ENCODE data around the gene ATP6V1A.

Gene ATP6V1A

DNA sequence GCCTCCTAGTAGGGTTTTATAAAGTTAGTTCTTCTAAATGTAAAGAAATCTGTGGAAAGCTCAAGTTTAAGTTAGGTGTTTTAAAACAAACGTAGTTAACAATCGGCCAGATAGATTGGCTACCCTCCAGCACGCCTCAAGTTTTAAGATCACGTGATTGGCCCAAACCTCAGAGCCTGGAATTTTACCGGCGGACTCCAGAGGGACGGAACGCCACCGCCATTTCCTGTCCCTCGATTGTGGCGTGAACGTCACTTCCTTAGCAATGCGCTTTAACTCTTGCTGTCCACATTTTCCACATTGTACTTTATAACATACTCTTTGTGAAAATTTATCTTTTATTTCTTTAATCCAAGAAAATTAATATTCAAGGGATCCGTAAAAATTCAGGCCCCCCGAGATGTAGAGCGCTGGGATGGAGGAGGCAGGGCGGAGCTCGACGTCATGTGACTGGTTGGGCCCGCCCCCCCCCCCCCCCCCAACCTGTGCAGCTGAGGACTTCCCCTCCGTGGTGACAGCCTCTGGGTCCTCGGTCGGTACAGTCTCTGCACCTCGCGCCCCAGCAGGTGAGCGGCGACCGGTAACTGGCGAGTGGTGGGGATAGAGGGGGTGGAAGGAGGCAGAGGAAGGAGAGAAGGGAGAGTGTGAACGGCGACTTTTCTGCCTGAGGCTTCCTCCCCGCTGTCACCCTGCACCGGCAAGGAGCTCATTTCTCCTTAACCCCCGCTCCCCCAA lies at the start of gene ATP6V1A:
Gene ATP6V1A (plus strand): TSS at position 488 of the 735 bp plus-strand sequence. CDS start 31,719 bp downstream, outside the sequence.
- H3K9ac ChIP-seq (ENCODE audit: low read depth, low read length), result peak within 1 kb of the TSS; percentile 98
- H3K4me1 ChIP-seq (ENCODE audit: control insufficient read depth, insufficient read depth, low read length), result no peaks in the 10 kb centered on the region
- peak within 1 kb of the TSS; percentile 98 for H3K4me3 ChIP-seq (ENCODE audit: low read depth, low read length)

GRCh38 chr3:113697500-113698090 lies 49.2 kb upstream of the ATP6V1A start:
- Histone ChIP-seq H3K4me3 (ENCODE audit: low read depth, low read length) (peak overlapping the region; percentile 98), H3K9ac (ENCODE audit: low read depth, low read length) (peak overlapping the region; percentile 74), H3K4me1 (ENCODE audit: control insufficient read depth, insufficient read depth, low read length) (peaks cover 8% of the 10 kb centered on the region), H3K9me3 (ENCODE audit: control insufficient read depth, insufficient read depth, low read length) (no peaks in the 10 kb centered on the region), H3K36me3 (ENCODE audit: control insufficient read depth, insufficient read depth, low read length) (no peaks in the 10 kb centered on the region), H3K27me3 (ENCODE audit: control insufficient read depth, insufficient read depth, low read length) (no peaks in the 10 kb centered on the region)

More for the DNA sequence above, at the start of gene ATP6V1A:
- H3K27me3 ChIP-seq (ENCODE audit: control insufficient read depth, insufficient read depth, low read length), result no peaks in the 10 kb centered on the region
- no peaks in the 10 kb centered on the region for H3K36me3 ChIP-seq (ENCODE audit: control insufficient read depth, insufficient read depth, low read length)
- no peaks in the 10 kb centered on the region for H3K9me3 ChIP-seq (ENCODE audit: control insufficient read depth, insufficient read depth, low read length)

GRCh38 chr3:113698213-113698742 lies 48.6 kb upstream of the ATP6V1A start:
- no peak overlapping the region for H3K9ac ChIP-seq (ENCODE audit: low read depth, low read length)
- H3K9me3 ChIP-seq (ENCODE audit: control insufficient read depth, insufficient read depth, low read length), result no peaks in the 10 kb centered on the region
- H3K27me3 ChIP-seq (ENCODE audit: control insufficient read depth, insufficient read depth, low read length), result no peaks in the 10 kb centered on the region
- peak overlapping the region; percentile 16 for H3K4me3 ChIP-seq (ENCODE audit: low read depth, low read length)
- no peaks in the 10 kb centered on the region for H3K36me3 ChIP-seq (ENCODE audit: control insufficient read depth, insufficient read depth, low read length)
- peaks cover 8% of the 10 kb centered on the region for H3K4me1 ChIP-seq (ENCODE audit: control insufficient read depth, insufficient read depth, low read length)

DNA sequence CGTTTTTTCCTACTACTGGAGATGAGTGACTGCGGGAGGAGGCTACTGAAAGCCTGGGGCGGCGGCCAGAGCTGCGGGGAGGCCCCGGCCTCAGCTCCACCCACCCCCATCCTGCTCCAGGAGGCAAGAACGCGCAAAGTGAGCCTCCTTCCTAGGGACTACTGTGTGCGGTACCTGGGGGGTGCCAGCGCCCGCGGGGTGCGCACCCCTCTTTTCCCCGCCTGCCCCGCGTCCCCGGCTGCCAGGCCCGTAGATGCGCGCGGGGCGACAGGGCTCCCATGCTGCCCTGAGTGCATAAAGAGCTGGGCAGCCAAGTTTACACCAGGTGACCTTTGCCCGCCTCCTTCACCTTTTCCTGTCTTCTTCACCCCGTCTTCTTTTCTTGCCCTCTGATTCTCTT lies 47.9 kb upstream of the ATP6V1A start:
- H3K9me3 ChIP-seq (ENCODE audit: control insufficient read depth, insufficient read depth, low read length), result no peaks in the 10 kb centered on the region
- H3K27me3 ChIP-seq (ENCODE audit: control insufficient read depth, insufficient read depth, low read length), result no peaks in the 10 kb centered on the region
- H3K4me3 ChIP-seq (ENCODE audit: low read depth, low read length), result peak overlapping the region; percentile 46
- H3K9ac ChIP-seq (ENCODE audit: low read depth, low read length), result peak overlapping the region; percentile 47
- no peaks in the 10 kb centered on the region for H3K36me3 ChIP-seq (ENCODE audit: control insufficient read depth, insufficient read depth, low read length)
- peaks cover 8% of the 10 kb centered on the region for H3K4me1 ChIP-seq (ENCODE audit: control insufficient read depth, insufficient read depth, low read length)

DNA sequence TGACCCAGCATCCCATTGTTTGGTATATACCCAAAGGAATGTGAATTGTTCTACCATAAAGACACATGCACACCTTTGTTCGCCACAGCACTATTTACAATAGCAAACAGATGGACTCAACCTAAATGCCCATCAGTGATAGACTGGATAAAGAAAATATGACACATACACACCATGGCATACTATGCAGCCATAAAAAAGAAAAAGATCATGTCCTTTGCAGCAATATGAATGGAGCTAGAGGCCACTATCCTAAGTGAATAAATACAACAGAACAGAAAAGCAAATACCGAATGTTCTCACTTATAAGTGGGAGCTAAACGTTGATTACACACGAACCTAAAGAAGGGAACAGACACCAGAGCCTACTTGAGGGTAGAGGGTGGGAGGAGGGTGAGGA lies 39.0 kb upstream of the ATP6V1A start:
- Histone ChIP-seq H3K27me3 (ENCODE audit: control insufficient read depth, insufficient read depth, low read length) (no peaks in the 10 kb centered on the region), H3K4me3 (ENCODE audit: low read depth, low read length) (no peak overlapping the region), H3K9ac (ENCODE audit: low read depth, low read length) (no peak overlapping the region), H3K36me3 (ENCODE audit: control insufficient read depth, insufficient read depth, low read length) (no peaks in the 10 kb centered on the region), H3K4me1 (ENCODE audit: control insufficient read depth, insufficient read depth, low read length) (no peaks in the 10 kb centered on the region), H3K9me3 (ENCODE audit: control insufficient read depth, insufficient read depth, low read length) (no peaks in the 10 kb centered on the region)

DNA sequence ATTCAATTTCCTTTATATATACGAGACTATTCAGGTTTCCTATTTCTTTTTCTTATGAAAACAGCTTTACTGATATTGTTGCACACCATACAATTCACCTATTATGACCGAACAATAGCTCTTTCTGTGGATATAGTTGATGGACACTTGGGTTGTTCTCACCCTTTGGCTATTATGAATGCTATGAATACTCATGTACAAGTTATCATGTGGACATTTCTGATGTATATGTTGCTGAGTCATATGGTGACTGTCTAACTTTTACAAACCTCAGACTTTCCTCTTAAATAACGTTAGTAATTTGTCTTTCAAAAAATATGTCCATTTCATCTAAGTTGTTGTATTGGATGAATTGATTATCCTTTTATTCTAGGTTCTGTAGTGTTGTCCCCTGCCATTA lies 34.7 kb upstream of the ATP6V1A start:
- Histone ChIP-seq H3K9me3 (ENCODE audit: control insufficient read depth, insufficient read depth, low read length) (no peaks in the 10 kb centered on the region), H3K4me1 (ENCODE audit: control insufficient read depth, insufficient read depth, low read length) (no peaks in the 10 kb centered on the region), H3K9ac (ENCODE audit: low read depth, low read length) (no peak overlapping the region), H3K36me3 (ENCODE audit: control insufficient read depth, insufficient read depth, low read length) (no peaks in the 10 kb centered on the region), H3K4me3 (ENCODE audit: low read depth, low read length) (no peak overlapping the region), H3K27me3 (ENCODE audit: control insufficient read depth, insufficient read depth, low read length) (no peaks in the 10 kb centered on the region)

DNA sequence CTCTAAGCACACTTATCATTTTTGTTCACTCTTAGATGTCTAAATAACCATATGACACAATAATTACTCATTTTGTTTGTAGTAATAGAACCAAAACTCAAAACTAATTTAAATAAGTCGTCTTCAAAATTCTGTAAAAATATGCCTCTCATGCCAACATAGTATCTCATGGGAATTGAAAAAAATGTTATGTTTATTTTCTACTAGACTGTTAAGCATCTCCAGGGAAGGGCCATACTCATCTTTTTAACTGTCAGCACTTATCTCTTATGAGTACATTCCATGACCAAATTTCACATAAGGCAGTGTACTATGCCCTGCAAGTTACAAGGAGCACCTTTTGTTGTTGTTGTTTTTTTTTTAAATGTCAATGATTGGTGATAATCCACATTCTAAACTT lies 32.1 kb upstream of the ATP6V1A start:
- H3K27me3 ChIP-seq (ENCODE audit: control insufficient read depth, insufficient read depth, low read length), result no peaks in the 10 kb centered on the region
- no peak overlapping the region for H3K9ac ChIP-seq (ENCODE audit: low read depth, low read length)
- no peaks in the 10 kb centered on the region for H3K9me3 ChIP-seq (ENCODE audit: control insufficient read depth, insufficient read depth, low read length)
- no peaks in the 10 kb centered on the region for H3K4me1 ChIP-seq (ENCODE audit: control insufficient read depth, insufficient read depth, low read length)
- no peaks in the 10 kb centered on the region for H3K36me3 ChIP-seq (ENCODE audit: control insufficient read depth, insufficient read depth, low read length)
- H3K4me3 ChIP-seq (ENCODE audit: low read depth, low read length), result no peak overlapping the region

- no peaks in the 10 kb centered on the region for H3K4me1 ChIP-seq (ENCODE audit: control insufficient read depth, insufficient read depth, low read length)
- H3K4me3 ChIP-seq (ENCODE audit: low read depth, low read length), result no peak overlapping the region
- H3K9ac ChIP-seq (ENCODE audit: low read depth, low read length), result no peak overlapping the region
- H3K9me3 ChIP-seq (ENCODE audit: control insufficient read depth, insufficient read depth, low read length), result no peaks in the 10 kb centered on the region
- peaks cover 4% of the 10 kb centered on the region for H3K36me3 ChIP-seq (ENCODE audit: control insufficient read depth, insufficient read depth, low read length)
- H3K27me3 ChIP-seq (ENCODE audit: control insufficient read depth, insufficient read depth, low read length), result no peaks in the 10 kb centered on the region
Observed at GRCh38 chr3:113717308-113717707, 29.5 kb upstream of the ATP6V1A start.

DNA sequence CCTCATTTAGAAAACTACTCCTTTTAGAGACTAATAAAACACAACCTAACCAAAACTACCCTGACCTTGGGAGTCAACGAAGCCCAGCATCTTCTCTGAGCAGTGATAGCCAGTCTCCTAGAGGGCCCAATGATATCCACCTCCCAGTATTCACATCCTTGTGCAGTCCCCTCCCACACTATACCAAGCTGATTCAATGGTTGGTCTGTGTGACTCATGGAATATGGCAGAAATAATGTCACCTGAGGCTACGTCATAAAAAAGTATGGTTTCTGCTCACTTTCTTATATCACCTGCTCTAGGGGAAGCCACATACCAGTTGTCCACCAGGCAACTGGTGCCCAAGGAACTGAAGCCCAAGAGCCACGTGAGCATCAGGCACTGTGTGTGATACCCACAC lies 29.0 kb upstream of the ATP6V1A start:
- Histone ChIP-seq H3K9me3 (ENCODE audit: control insufficient read depth, insufficient read depth, low read length) (no peaks in the 10 kb centered on the region), H3K36me3 (ENCODE audit: control insufficient read depth, insufficient read depth, low read length) (peaks cover 4% of the 10 kb centered on the region), H3K4me1 (ENCODE audit: control insufficient read depth, insufficient read depth, low read length) (no peaks in the 10 kb centered on the region)

GRCh38 chr3:113719294-113719693 lies 27.5 kb upstream of the ATP6V1A start:
- Histone ChIP-seq H3K36me3 (ENCODE audit: control insufficient read depth, insufficient read depth, low read length) (peaks cover 4% of the 10 kb centered on the region), H3K27me3 (ENCODE audit: control insufficient read depth, insufficient read depth, low read length) (no peaks in the 10 kb centered on the region), H3K9ac (ENCODE audit: low read depth, low read length) (no peak overlapping the region), H3K9me3 (ENCODE audit: control insufficient read depth, insufficient read depth, low read length) (no peaks in the 10 kb centered on the region), H3K4me3 (ENCODE audit: low read depth, low read length) (no peak overlapping the region), H3K4me1 (ENCODE audit: control insufficient read depth, insufficient read depth, low read length) (no peaks in the 10 kb centered on the region)

More for the DNA sequence above, 29.0 kb upstream of the ATP6V1A start:
- no peak overlapping the region for H3K9ac ChIP-seq (ENCODE audit: low read depth, low read length)
- no peaks in the 10 kb centered on the region for H3K27me3 ChIP-seq (ENCODE audit: control insufficient read depth, insufficient read depth, low read length)
- H3K4me3 ChIP-seq (ENCODE audit: low read depth, low read length), result no peak overlapping the region

DNA sequence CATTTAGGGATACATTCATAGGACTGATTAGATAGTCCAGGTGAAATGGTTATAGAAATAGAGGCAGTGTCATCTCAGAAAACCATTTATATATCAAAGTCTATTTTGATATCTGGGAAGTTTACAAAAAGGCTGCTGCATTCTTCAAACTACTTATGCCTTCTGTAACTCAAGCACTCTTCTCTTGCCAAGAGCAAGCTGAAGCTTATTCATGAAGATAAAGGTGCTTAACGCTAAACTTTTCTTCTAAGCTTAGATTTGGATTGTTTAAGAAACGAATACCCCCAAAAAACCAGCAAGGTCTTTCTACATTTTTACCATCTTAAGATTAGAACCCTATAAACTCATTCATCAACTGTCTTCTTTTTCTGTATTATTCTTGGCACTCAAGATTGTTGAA lies 27.1 kb upstream of the ATP6V1A start:
- Histone ChIP-seq H3K4me3 (ENCODE audit: low read depth, low read length) (no peak overlapping the region), H3K9ac (ENCODE audit: low read depth, low read length) (no peak overlapping the region), H3K4me1 (ENCODE audit: control insufficient read depth, insufficient read depth, low read length) (no peaks in the 10 kb centered on the region), H3K36me3 (ENCODE audit: control insufficient read depth, insufficient read depth, low read length) (peaks cover 4% of the 10 kb centered on the region), H3K27me3 (ENCODE audit: control insufficient read depth, insufficient read depth, low read length) (no peaks in the 10 kb centered on the region), H3K9me3 (ENCODE audit: control insufficient read depth, insufficient read depth, low read length) (no peaks in the 10 kb centered on the region)

DNA sequence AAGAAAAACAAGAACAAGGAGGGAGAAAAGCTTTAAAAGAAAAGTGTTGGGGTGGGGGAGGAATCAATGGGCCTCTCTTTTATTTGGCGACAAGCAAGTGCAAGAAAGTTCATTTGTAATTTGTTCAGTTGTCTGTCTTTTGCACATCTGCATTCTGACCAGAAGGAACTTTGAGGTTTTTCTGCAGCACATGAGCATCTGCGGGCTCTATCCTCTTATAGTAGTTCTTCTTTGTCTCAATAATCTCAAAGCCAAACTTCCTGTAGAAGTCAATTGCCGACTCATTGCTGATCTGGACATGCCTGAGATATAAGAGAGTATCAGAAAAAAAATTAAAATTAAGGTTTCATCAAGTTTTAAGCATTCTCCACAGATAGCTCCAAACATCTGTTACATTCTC lies 25.2 kb upstream of the ATP6V1A start:
- no peak overlapping the region for H3K9ac ChIP-seq (ENCODE audit: low read depth, low read length)
- no peaks in the 10 kb centered on the region for H3K4me1 ChIP-seq (ENCODE audit: control insufficient read depth, insufficient read depth, low read length)
- no peak overlapping the region for H3K4me3 ChIP-seq (ENCODE audit: low read depth, low read length)
- no peaks in the 10 kb centered on the region for H3K27me3 ChIP-seq (ENCODE audit: control insufficient read depth, insufficient read depth, low read length)
- H3K36me3 ChIP-seq (ENCODE audit: control insufficient read depth, insufficient read depth, low read length), result peaks cover 4% of the 10 kb centered on the region
- no peaks in the 10 kb centered on the region for H3K9me3 ChIP-seq (ENCODE audit: control insufficient read depth, insufficient read depth, low read length)
